ENCODE data around the gene CFAP61. TPM values are rescaled to one million over a fixed set of nuclear protein-coding genes. Genes with fewer than 3 reads are reported as not detected.

CFAP61 gene
- total RNA-seq, 1 donor from 2014 or later: not detected

DNA sequence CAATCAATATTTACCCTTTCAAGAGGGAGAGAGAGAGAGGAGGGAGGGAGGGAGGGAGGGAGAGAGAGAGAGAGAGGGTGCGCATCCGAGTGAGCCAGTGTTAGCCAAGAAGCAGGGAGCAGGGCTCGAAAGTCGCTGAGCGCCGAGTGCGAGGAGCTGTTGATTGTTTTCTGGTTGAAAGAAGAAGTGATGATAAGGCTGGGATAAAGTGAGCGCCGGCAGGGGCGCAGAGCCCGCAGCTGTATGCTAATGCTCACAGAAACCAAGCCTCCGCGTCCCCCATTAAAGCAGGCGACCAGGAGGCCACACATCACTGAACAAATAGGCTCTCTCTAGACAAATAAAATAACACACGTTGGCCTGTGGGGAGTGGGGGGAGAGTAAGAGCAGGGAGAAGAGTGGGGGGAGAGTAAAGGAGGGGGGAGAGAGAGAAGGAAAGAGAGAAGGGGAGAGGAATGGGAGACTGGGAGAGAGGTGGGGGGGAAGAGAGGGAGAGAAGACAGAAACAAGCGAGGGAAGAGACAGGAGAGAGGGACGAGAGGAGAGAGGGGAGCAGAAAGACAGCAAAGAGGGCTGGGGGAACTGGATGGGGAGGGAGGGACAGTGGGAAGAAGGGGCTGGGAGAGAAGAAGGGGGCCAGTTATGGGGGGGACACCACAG is 310.6 kb downstream of the CFAP61 start:
- Histone ChIP-seq H3K27me3 (peaks cover 73% of the 10 kb centered on the region), H3K4me3 (no peak overlapping the region), H3K27ac (no peak overlapping the region), H3K4me1 (peaks cover 24% of the 10 kb centered on the region), H3K36me3 (no peaks in the 10 kb centered on the region), H3K9me3 (no peaks in the 10 kb centered on the region)
- TF ChIP-seq, protein P1, sequence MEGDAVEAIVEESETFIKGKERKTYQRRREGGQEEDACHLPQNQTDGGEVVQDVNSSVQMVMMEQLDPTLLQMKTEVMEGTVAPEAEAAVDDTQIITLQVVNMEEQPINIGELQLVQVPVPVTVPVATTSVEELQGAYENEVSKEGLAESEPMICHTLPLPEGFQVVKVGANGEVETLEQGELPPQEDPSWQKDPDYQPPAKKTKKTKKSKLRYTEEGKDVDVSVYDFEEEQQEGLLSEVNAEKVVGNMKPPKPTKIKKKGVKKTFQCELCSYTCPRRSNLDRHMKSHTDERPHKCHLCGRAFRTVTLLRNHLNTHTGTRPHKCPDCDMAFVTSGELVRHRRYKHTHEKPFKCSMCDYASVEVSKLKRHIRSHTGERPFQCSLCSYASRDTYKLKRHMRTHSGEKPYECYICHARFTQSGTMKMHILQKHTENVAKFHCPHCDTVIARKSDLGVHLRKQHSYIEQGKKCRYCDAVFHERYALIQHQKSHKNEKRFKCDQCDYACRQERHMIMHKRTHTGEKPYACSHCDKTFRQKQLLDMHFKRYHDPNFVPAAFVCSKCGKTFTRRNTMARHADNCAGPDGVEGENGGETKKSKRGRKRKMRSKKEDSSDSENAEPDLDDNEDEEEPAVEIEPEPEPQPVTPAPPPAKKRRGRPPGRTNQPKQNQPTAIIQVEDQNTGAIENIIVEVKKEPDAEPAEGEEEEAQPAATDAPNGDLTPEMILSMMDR (IDR thresholded peaks at IDR 0.05): no peak
- ATAC-seq (no peak), DNase-seq (no peak)
- intact Hi-C loops (cut with DNase I): no loop called here

DNA sequence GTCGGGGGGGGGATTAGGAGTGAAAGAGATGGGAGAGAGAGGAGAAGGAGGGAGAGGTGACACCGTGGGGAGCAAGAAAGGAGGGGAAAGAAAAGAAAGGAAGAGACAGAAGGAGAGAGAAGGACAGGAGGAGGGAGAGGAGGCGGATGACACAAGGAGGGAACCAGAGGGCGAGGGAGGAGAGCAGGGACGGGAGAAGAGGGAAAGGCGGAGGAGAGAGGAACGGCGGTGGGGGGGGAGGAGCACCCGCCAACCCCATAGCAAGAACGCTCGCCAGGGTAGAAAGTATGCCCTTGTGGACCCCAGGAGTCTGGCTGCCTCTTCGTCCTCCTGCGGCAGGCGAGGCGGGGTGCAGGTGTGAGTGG is 311.1 kb downstream of the CFAP61 start:
- intact Hi-C loops (cut with DNase I): no loop called here
- peaks cover 24% of the 10 kb centered on the region for H3K4me1 ChIP-seq
- DNase-seq (no peak), ATAC-seq (no peak)
- H3K27ac ChIP-seq: no peak overlapping the region
- no peaks in the 10 kb centered on the region for H3K36me3 ChIP-seq
- TF ChIP-seq, protein P1 (IDR thresholded peaks at IDR 0.05): no peak
- peaks cover 73% of the 10 kb centered on the region for H3K27me3 ChIP-seq
- H3K4me3 ChIP-seq: no peak overlapping the region
- no peaks in the 10 kb centered on the region for H3K9me3 ChIP-seq

DNA sequence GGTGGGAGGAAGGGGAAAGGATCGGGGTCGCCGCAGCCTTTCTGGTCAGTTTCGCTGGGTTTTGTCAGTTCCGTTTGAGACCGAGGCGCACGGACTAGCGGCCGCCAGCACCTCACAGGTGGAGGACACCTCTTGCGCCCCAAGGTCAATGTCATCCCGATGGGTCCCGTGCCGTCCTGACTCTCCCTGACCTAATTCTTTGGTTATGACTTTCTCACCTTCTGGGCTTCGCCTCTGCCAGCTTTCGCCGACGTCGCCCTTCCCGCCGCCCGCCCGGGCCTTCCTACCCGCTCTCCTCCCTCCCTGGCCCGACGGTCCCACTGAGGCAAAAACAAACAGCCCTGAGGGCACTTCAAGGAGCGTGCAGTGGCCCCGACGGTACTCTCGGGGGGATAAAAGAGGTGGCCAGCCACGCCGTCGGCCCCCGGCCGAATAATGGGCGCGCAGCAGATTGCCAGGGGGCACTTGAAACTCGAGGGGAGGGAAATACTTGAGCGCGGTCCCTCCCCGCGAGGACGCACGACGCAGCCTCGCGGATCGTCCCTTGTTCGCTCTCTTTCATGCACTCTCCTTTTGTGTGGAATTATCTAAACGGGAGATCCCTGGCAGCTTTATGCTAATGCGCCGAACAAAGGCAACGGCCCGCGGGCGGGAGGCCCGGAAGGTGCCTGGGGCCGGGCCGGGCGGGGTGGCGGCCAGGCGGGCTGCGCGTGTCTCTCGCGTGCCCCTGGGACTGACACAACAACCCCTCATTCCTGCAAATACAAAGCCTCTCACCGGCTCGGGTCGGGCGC is 311.7 kb downstream of the CFAP61 start:
- Histone ChIP-seq H3K27me3 (peaks cover 76% of the 10 kb centered on the region), H3K9me3 (no peaks in the 10 kb centered on the region), H3K4me3 (no peak overlapping the region)

DNA sequence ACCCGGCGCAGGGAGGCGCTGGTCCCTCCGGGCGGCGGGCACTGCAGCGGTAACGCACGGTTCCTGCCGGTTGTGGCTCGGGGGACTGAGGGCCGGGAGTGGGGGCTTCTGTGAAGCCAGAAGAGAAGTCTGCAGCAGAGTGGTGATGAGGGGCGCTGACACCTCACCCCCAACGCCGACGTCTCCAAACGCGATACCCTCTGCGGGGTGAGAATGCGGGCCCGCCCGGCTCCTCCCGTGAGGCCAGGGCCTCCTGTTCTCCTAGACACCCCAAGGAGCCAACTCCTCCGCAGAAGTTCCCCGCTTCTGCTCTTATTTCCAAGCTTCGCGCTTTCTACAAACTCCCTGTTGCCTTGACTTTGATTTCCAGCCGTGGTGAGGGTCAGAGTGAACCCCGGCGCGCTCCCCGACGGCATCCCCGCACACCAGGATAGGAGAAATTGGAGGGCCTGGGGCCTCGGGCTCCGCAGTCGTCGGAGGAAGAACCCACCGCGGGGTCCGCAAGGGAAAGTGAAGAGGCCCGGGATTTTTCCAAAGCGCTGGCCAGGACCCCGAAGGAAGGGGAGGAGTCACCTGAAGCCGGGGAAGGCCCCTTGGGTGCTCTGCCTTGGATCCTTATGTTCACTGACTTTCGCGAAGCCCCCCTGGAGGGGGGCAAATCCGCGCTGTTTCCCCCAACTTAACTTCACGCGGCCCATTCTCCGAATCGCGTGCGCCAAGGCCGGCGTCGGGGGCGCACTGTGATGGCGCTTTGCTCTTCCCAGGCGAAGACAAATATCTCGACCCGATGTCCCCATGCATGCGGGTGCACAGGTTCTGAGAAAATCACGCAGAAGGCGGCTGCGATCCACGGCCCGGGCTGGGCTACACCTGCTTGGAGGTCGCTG is 312.5 kb downstream of the CFAP61 start:
- TF ChIP-seq, protein P1 (IDR thresholded peaks at IDR 0.05): no peak
- DNase-seq: no peak
- peaks cover 80% of the 10 kb centered on the region for H3K27me3 ChIP-seq
- no peaks in the 10 kb centered on the region for H3K9me3 ChIP-seq
- ATAC-seq: no peak
- H3K36me3 ChIP-seq: no peaks in the 10 kb centered on the region
- no peak overlapping the region for H3K27ac ChIP-seq
- H3K4me1 ChIP-seq: peaks cover 24% of the 10 kb centered on the region
- H3K4me3 ChIP-seq: no peak overlapping the region
- intact Hi-C loops (cut with DNase I): no loop called here

More for the DNA sequence above, 311.7 kb downstream of the CFAP61 start:
- DNase-seq (no peak), ATAC-seq (no peak)
- no peak overlapping the region for H3K27ac ChIP-seq
- intact Hi-C loops (cut with DNase I): no loop called here
- H3K36me3 ChIP-seq: no peaks in the 10 kb centered on the region
- H3K4me1 ChIP-seq: peaks cover 24% of the 10 kb centered on the region
- TF ChIP-seq, protein P1 (IDR thresholded peaks at IDR 0.05): no peak

DNA sequence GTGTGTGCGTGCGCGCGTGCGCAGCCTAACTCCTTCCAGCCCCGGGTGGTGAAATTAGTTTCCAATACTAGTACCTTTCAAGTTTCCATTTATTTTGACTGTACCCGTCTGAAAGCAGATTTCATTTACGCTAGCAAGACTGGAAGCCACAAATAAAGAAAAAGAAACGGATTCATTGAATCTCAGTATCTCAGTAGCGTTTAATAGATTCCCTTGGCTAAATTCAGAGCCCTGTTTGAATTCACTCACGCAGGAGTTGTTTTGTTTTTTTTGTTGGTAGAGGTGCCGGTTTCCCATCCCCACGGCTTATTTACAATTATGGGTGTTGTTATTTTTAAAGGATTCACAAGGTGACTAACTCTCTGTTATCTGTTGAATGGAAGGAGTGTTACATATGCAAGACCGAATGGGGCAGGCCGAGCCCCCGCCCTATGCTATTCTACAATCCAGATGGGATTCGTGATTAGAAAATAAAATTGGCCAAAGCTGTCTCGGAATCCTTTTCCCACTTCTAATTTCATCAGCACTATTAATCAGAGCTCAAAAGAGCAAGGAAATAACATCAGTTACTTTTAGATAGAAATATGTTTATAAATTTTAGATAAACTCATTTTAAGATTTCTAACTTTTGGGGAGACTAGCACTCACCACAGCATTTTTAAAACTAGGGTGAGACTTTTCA is 313.3 kb downstream of the CFAP61 start:
- H3K4me3 ChIP-seq: no peak overlapping the region
- H3K4me1 ChIP-seq: peaks cover 17% of the 10 kb centered on the region
- H3K9me3 ChIP-seq: no peaks in the 10 kb centered on the region
- intact Hi-C loops (cut with DNase I): no loop called here
- TF ChIP-seq, protein P1 (IDR thresholded peaks at IDR 0.05): no peak
- H3K36me3 ChIP-seq: no peaks in the 10 kb centered on the region
- H3K27me3 ChIP-seq: peaks cover 87% of the 10 kb centered on the region
- no peak for ATAC-seq
- H3K27ac ChIP-seq: no peak overlapping the region
- DNase-seq: no peak

All from upper lobe of right lung (tissue), 1 donor.